SK-N-SH (cell line): Measurements from ENCODE around the gene LRRC10B. TPM values are rescaled to one million over a fixed set of nuclear protein-coding genes. Genes with fewer than 3 reads are reported as not detected.

Experiments
- CTCF ChIA-PET: fragments of 300-600, 350-600 bp; formaldehyde crosslinking; extraction: SDS; loops from one replicate; lab custom pipeline; 2021; lab: Yijun Ruan, JAX
- POLR2A ChIA-PET: fragments of 350-600 bp; sonication (Branson Sonifier 250); formaldehyde crosslinking; extraction: SDS; loops from one replicate; lab custom pipeline; 2020; ENCODE audit warnings: antibody characterized with exemption, inconsistent platforms; lab: Yijun Ruan, JAX
- DNase-seq: peaks from one replicate; pipeline ENCODE4 v3.0.0; 2012
- H2AFZ ChIP-seq: fragments of 200-600 bp; sonication (generic); 2 replicates; pipeline ENCODE4 v1.8.1; 2016; ENCODE audit warnings: antibody characterized with exemption, mild to moderate bottlenecking, low read depth
- H3F3A ChIP-seq: fragments of 200-600 bp; sonication (generic); replicated peaks from 2 replicates; pipeline ENCODE3; 2016; ENCODE audit warnings: antibody characterized with exemption, mild to moderate bottlenecking; ENCODE audit not compliant: insufficient read depth
- H3K27ac ChIP-seq, 2 experiments: fragments of 200-500 bp in 1 of 2; fragments of 200-600 bp in 1 of 2; sonication (Bioruptor generic) in 1 of 2; sonication (generic), shearing (Covaris generic) in 1 of 2; 2 replicates each; pipeline versions ENCODE4 v1.5.1 to v1.6.1; 2014 to 2016; ENCODE audit warnings: low read depth in 2 of 2, inconsistent platforms in 1 of 2, low read length in 1 of 2, mild to moderate bottlenecking in 1 of 2, mixed read lengths in 1 of 2
- H3K27me3 ChIP-seq: fragments of 200-600 bp; sonication (generic), shearing (Covaris generic); 2 replicates; pipeline ENCODE4 v1.6.1; 2016; ENCODE audit warnings: mixed run types; ENCODE audit not compliant: insufficient read depth
- H3K36me3 ChIP-seq, 2 experiments: fragments of 200-500 bp in 1 of 2; fragments of 200-600 bp in 1 of 2; sonication (Bioruptor generic) in 1 of 2; sonication (generic) in 1 of 2; replicated peaks in 1 of 2; 2 replicates each; pipeline versions ENCODE3 to v1.5.1; 2014 to 2016; ENCODE audit warnings: low read length in 1 of 2, mild to moderate bottlenecking in 1 of 2; ENCODE audit not compliant: insufficient read depth in 2 of 2, control insufficient read depth in 1 of 2
- H3K4me1 ChIP-seq, 2 experiments: fragments of 200-500 bp in 1 of 2; fragments of 200-600 bp in 1 of 2; sonication (Bioruptor generic) in 1 of 2; sonication (generic), shearing (Covaris generic) in 1 of 2; 2 replicates each; pipeline versions ENCODE4 v1.5.1 to v1.6.1; 2014 to 2016; ENCODE audit warnings: low read depth in 1 of 2, low read length in 1 of 2, mixed run types in 1 of 2; ENCODE audit not compliant: insufficient read depth in 2 of 2, control insufficient read depth in 1 of 2
- H3K4me2 ChIP-seq: fragments of 200-600 bp; sonication (generic), shearing (Covaris generic); 2 replicates; pipeline ENCODE4 v1.6.1; 2017; ENCODE audit warnings: mixed run types
- H3K4me3 ChIP-seq, 2 experiments: fragments of 200-500 bp in 1 of 2; fragments of 200-600 bp in 1 of 2; sonication (Bioruptor generic) in 1 of 2; sonication (generic), shearing (Covaris generic) in 1 of 2; 2 replicates each; pipeline versions ENCODE4 v1.5.1 to v1.8.1; 2014 to 2016; ENCODE audit warnings: low read depth in 2 of 2, inconsistent platforms in 1 of 2, low read length in 1 of 2, mild to moderate bottlenecking in 1 of 2, mixed read lengths in 1 of 2, moderate library complexity in 1 of 2
- H3K79me2 ChIP-seq: fragments of 200-600 bp; sonication (generic); 2 replicates; pipeline ENCODE4 v1.8.1; 2017; ENCODE audit warnings: mild to moderate bottlenecking; ENCODE audit not compliant: insufficient read depth
- H3K9ac ChIP-seq: fragments of 200-600 bp; sonication (generic); 2 replicates; pipeline ENCODE4 v1.6.1; 2017; ENCODE audit warnings: mixed run types
- H3K9me2 ChIP-seq: fragments of 200-600 bp; sonication (generic); 2 replicates; pipeline ENCODE4 v1.6.1; 2017; ENCODE audit warnings: mixed run types
- H3K9me3 ChIP-seq: fragments of 200-600 bp; sonication (generic); 2 replicates; pipeline ENCODE4 v1.6.1; 2017; ENCODE audit warnings: mixed run types, mild to moderate bottlenecking, moderate library complexity
- H4K20me1 ChIP-seq: fragments of 200-600 bp; sonication (generic); 2 replicates; pipeline ENCODE4 v1.6.1; 2017; ENCODE audit warnings: mild to moderate bottlenecking, mixed run types; ENCODE audit not compliant: insufficient read depth
- CHD2 ChIP-seq: fragments of 150-350 bp; IDR thresholded peaks from 2 replicates; pipeline ENCODE4 v1.6.1; 2018; ENCODE audit warnings: low read length; ENCODE audit not compliant: partially characterized antibody
- EP300 ChIP-seq, 2 experiments: IDR thresholded peaks; 2 replicates each; pipeline versions ENCODE4 v1.4.0 to v1.6.1; 2012; ENCODE audit warnings: borderline replicate concordance in 1 of 2, low read depth in 1 of 2, low read length in 1 of 2
- FOXJ3 ChIP-seq: sonication (generic); formaldehyde crosslinking; IDR thresholded peaks from 2 replicates; pipeline ENCODE4 v1.5.1; 2020; ENCODE audit warnings: mild to moderate bottlenecking, missing genetic modification reagents
- GATA2 ChIP-seq: sonication (generic); formaldehyde crosslinking; IDR thresholded peaks from 2 replicates; pipeline ENCODE4 v1.5.0; 2020; ENCODE audit warnings: mild to moderate bottlenecking, missing genetic modification reagents
- MEF2A ChIP-seq: IDR thresholded peaks from 2 replicates; pipeline ENCODE4 v1.4.0; 2012; ENCODE audit warnings: low read depth, borderline replicate concordance
- MXI1 ChIP-seq: IDR thresholded peaks from 2 replicates; pipeline ENCODE4 v1.6.1; 2012; ENCODE audit warnings: mild to moderate bottlenecking, low read depth, low read length, improper control_type of control experiment
- NRF1 ChIP-seq: IDR thresholded peaks from 2 replicates; pipeline ENCODE4 v1.6.1; 2012; ENCODE audit warnings: low read depth, mild to moderate bottlenecking, low read length
- RCOR1 ChIP-seq: fragments of 150-350 bp; IDR thresholded peaks from 2 replicates; pipeline ENCODE4 v1.6.1; 2017; ENCODE audit warnings: antibody characterized with exemption, low read length
- RFX5 ChIP-seq: IDR thresholded peaks from 2 replicates; pipeline ENCODE4 v1.6.1; 2012; ENCODE audit warnings: mild to moderate bottlenecking, improper control_type of control experiment, low read length
- RXRA ChIP-seq: IDR thresholded peaks from 2 replicates; pipeline ENCODE4 v1.4.0; 2012; ENCODE audit warnings: low read depth, mild to moderate bottlenecking, borderline replicate concordance
- SMC3 ChIP-seq: IDR thresholded peaks from 2 replicates; pipeline ENCODE4 v1.6.1; 2012; ENCODE audit warnings: low read depth, low read length, improper control_type of control experiment
- TCF12 ChIP-seq: IDR thresholded peaks from 2 replicates; pipeline ENCODE4 v1.4.0; 2012
- WGBS: methylation state at CpG from one replicate; pipeline ENCODE4 v1.1.6; 2017; ENCODE audit warnings: low lambda C conversion rate; 5-methylcytosine and 5-hydroxymethylcytosine counted together
- polyA plus RNA-seq, 3 experiments: library from polyadenylated mRNA; depleted of rRNA; stranded (reverse); fragments of >200 nt; gene quantifications; 2 replicates each; pipeline ENCODE4 v1.2.3, GENCODE V29; 2012
- TF ChIP-seq, protein P1 (sequence below): fragments of 150-350 bp; IDR thresholded peaks from 2 replicates; pipeline ENCODE4 v1.6.1; 2016; ENCODE audit warnings: mild to moderate bottlenecking, low read depth, low read length
- TF ChIP-seq, protein P2 (sequence below): IDR thresholded peaks from 2 replicates; pipeline ENCODE4; 2012

Gene LRRC10B
- 0.11 TPM in 1 of 2 replicates, not detected in the other for polyA plus RNA-seq (2012; rRNA removed)
- polyA plus RNA-seq (2012; cell fraction: cytosol; rRNA removed), result 0.03 and 0.12 TPM in 2 replicates
- polyA plus RNA-seq (2012; cell fraction: nucleus; rRNA removed), result 0.02 and 0.08 TPM in 2 replicates

- no peaks in the 10 kb centered on the region for H3F3A ChIP-seq
- peaks cover 0 to 38% of the 10 kb centered on the region in 2 experiments; a peak in 3 of 4 replicates for H3K4me1 ChIP-seq
- ChIA-PET CTCF (interaction anchor here (0.8 to 33.4 kb wide), 19 partner anchors 8 to 137 kb away, joined by 3 to 670 read pairs (median 5); partner anchors contain the start of gene SYT7), POLR2A (interaction anchor here (0.5 to 1.1 kb wide), 5 partner anchors 13 to 212 kb away, joined by 3 to 5 read pairs (median 3); no protein-coding TSS in a partner anchor)
- H3K4me2 ChIP-seq, result peak within 1 kb of the TSS; percentile 63; the same call in 1 of the 2 replicates
- H3K27me3 ChIP-seq, result peaks cover 32% of the 10 kb centered on the region
- H3K9ac ChIP-seq, result no peak within 1 kb of the TSS
- H3K27ac ChIP-seq, result no peak within 1 kb of the TSS; a peak in 1 of 4 replicates
- no peaks in the 10 kb centered on the region for H4K20me1 ChIP-seq
- TF ChIP-seq TCF12, result no peak
- peak; percentile 76 for TF ChIP-seq RFX5
- H3K4me3 ChIP-seq, result peak within 1 kb of the TSS in 1 of 2 experiments; percentile 29; a peak in 2 of 4 replicates
- no peaks in the 10 kb centered on the region for H3K9me2 ChIP-seq
- H2AFZ ChIP-seq, result no peak within 1 kb of the TSS
- no peaks in the 10 kb centered on the region for H3K36me3 ChIP-seq
- DNase-seq, result peak; percentile 93
- no peaks in the 10 kb centered on the region for H3K79me2 ChIP-seq
- WGBS, result 21% methylated on average over 27 of the region's 74 CpGs
- H3K9me3 ChIP-seq, result no peaks in the 10 kb centered on the region
These were observed at the start of gene LRRC10B for GRCh38 chr11:61507962-61508861. Gene LRRC10B (plus strand): TSS chr11:61508749. CDS start chr11:61508999, 250 bp downstream.

- H3K9ac ChIP-seq, result no peak overlapping the region
- no peaks in the 10 kb centered on the region for H3F3A ChIP-seq
- H3K4me3 ChIP-seq, result no peak overlapping the region
- peak overlapping the region in 1 of 2 experiments; percentile 29; a peak in 1 of 4 replicates for H3K27ac ChIP-seq
- TF ChIP-seq GATA2 (no peak), SMC3 (no peak), RXRA (no peak), FOXJ3 (no peak), MXI1 (no peak), RFX5 (no peak), CHD2 (no peak), MEF2A (no peak), NRF1 (no peak), RCOR1 (no peak), EP300 (IDR thresholded peaks at IDR 0.05; ENCODE audit: borderline replicate concordance in 1 of 2, low read depth in 1 of 2, low read length in 1 of 2) (no peak)
- TF ChIP-seq, protein P1, sequence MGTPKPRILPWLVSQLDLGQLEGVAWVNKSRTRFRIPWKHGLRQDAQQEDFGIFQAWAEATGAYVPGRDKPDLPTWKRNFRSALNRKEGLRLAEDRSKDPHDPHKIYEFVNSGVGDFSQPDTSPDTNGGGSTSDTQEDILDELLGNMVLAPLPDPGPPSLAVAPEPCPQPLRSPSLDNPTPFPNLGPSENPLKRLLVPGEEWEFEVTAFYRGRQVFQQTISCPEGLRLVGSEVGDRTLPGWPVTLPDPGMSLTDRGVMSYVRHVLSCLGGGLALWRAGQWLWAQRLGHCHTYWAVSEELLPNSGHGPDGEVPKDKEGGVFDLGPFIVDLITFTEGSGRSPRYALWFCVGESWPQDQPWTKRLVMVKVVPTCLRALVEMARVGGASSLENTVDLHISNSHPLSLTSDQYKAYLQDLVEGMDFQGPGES, result no peak
- TF ChIP-seq, protein P2, sequence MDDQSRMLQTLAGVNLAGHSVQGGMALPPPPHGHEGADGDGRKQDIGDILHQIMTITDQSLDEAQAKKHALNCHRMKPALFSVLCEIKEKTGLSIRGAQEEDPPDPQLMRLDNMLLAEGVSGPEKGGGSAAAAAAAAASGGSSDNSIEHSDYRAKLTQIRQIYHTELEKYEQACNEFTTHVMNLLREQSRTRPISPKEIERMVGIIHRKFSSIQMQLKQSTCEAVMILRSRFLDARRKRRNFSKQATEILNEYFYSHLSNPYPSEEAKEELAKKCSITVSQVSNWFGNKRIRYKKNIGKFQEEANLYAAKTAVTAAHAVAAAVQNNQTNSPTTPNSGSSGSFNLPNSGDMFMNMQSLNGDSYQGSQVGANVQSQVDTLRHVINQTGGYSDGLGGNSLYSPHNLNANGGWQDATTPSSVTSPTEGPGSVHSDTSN, result no peak
- no peaks in the 10 kb centered on the region for H3K9me2 ChIP-seq
- H3K4me1 ChIP-seq, result peaks cover 3 to 12% of the 10 kb centered on the region in 2 experiments; a peak in 2 of 4 replicates
- POLR2A ChIA-PET, result interaction anchor here (0.6 to 1.4 kb wide), 2 partner anchors 8 to 151 kb away, joined by 4 read pairs; no protein-coding TSS in a partner anchor
- H3K36me3 ChIP-seq, result no peaks in the 10 kb centered on the region
- no peak overlapping the region for H3K4me2 ChIP-seq
- WGBS, result 70% methylated on average over 2 of the region's 3 CpGs
- H4K20me1 ChIP-seq, result no peaks in the 10 kb centered on the region
- no peak overlapping the region for H2AFZ ChIP-seq
- CTCF ChIA-PET, result interaction anchor here (1.2 to 1.7 kb wide), 4 partner anchors 13 to 56 kb away, joined by 4 to 7 read pairs (median 4); no protein-coding TSS in a partner anchor
- DNase-seq, result no peak
- no peaks in the 10 kb centered on the region for H3K79me2 ChIP-seq
- H3K27me3 ChIP-seq, result no peaks in the 10 kb centered on the region
- no peaks in the 10 kb centered on the region for H3K9me3 ChIP-seq
These were observed 48.1 kb upstream of the LRRC10B start for GRCh38 chr11:61460474-61460881.
